HG02571 (cell line): Measurements from ENCODE around the gene NUDT16L1.

Source experiments
- ATAC-seq: cut with Tn5 transposase; IDR thresholded peaks from one replicate; pipeline ENCODE4 v1.9.1; 2021; ENCODE audit warnings: mild to moderate bottlenecking, moderate library complexity; ENCODE audit not compliant: unreplicated experiment

Gene NUDT16L1

GRCh38 chr16:4663777-4664465, 29.4 kb upstream of the NUDT16L1 start:
- ATAC-seq = no peak

- no peak for ATAC-seq
Measured at GRCh38 chr16:4664538-4665418, 28.6 kb upstream of the NUDT16L1 start.

GRCh38 chr16:4666537-4667202, 26.7 kb upstream of the NUDT16L1 start:
- no peak for ATAC-seq

- ATAC-seq = no peak
Measured at GRCh38 chr16:4667203-4667963, 26.0 kb upstream of the NUDT16L1 start.

GRCh38 chr16:4668313-4668960, 24.9 kb upstream of the NUDT16L1 start:
- no peak for ATAC-seq

GRCh38 chr16:4673387-4674046, 19.8 kb upstream of the NUDT16L1 start:
- ATAC-seq = no peak

- ATAC-seq = no peak
Measured at GRCh38 chr16:4674926-4675530, 18.3 kb upstream of the NUDT16L1 start.

- no peak for ATAC-seq
Measured at GRCh38 chr16:4675864-4676786, 17.2 kb upstream of the NUDT16L1 start.

GRCh38 chr16:4676831-4677230, 16.5 kb upstream of the NUDT16L1 start:
- no peak for ATAC-seq

GRCh38 chr16:4677390-4677789, 16.0 kb upstream of the NUDT16L1 start:
- ATAC-seq = no peak

- ATAC-seq = no peak
Measured at GRCh38 chr16:4677994-4678393, 15.4 kb upstream of the NUDT16L1 start.

- ATAC-seq = no peak
Measured at GRCh38 chr16:4678596-4678995, 14.8 kb upstream of the NUDT16L1 start.

GRCh38 chr16:4679156-4679849, 14.1 kb upstream of the NUDT16L1 start:
- no peak for ATAC-seq

GRCh38 chr16:4679850-4680636, 13.3 kb upstream of the NUDT16L1 start:
- no peak for ATAC-seq

- no peak for ATAC-seq
Measured at GRCh38 chr16:4680673-4681470, 12.5 kb upstream of the NUDT16L1 start.

- ATAC-seq = no peak
Measured at GRCh38 chr16:4681471-4682083, 11.8 kb upstream of the NUDT16L1 start.
